Parathyroid adenoma (tissue), 2 donors: ENCODE results near the gene TENM3.

ENCODE experiments used
- H2AFZ ChIP-seq: fragments of 300-600 bp; sonication (generic); one replicate; pipeline ENCODE4 v1.7.0; 2017; ENCODE audit warnings: antibody characterized with exemption, mild to moderate bottlenecking
- H3K27ac ChIP-seq: fragments of 300-600 bp; sonication (generic); one replicate; pipeline ENCODE4 v1.7.0; 2017
- H3K27me3 ChIP-seq: fragments of 300-600 bp; sonication (generic); one replicate; pipeline ENCODE4 v1.7.0; 2017; ENCODE audit warnings: low read length; ENCODE audit not compliant: control insufficient read depth, insufficient read depth
- H3K36me3 ChIP-seq: fragments of 300-600 bp; sonication (generic); one replicate; pipeline ENCODE4 v1.7.0; 2017; ENCODE audit warnings: low read length; ENCODE audit not compliant: control insufficient read depth, insufficient read depth
- H3K4me1 ChIP-seq: fragments of 300-600 bp; sonication (generic); one replicate; pipeline ENCODE4 v1.7.0; 2017; ENCODE audit warnings: control low read depth
- H3K4me2 ChIP-seq: fragments of 300-600 bp; sonication (generic); one replicate; pipeline ENCODE4 v1.7.0; 2017; ENCODE audit warnings: low read length
- H3K4me3 ChIP-seq: fragments of 300-600 bp; sonication (generic); one replicate; pipeline ENCODE4 v1.7.0; 2017; ENCODE audit warnings: low read depth, low read length
- H3K79me2 ChIP-seq: fragments of 300-600 bp; sonication (generic); one replicate; pipeline ENCODE4 v1.7.0; 2017; ENCODE audit warnings: control low read depth
- H3K9ac ChIP-seq: fragments of 300-600 bp; sonication (generic); one replicate; pipeline ENCODE4 v1.7.0; 2017; ENCODE audit warnings: mild to moderate bottlenecking
- H3K9me3 ChIP-seq: fragments of 300-600 bp; sonication (generic); one replicate; pipeline ENCODE4 v1.7.0; 2017; ENCODE audit warnings: low read length; ENCODE audit not compliant: control insufficient read depth
- CTCF ChIP-seq: fragments of 300-600 bp; sonication (generic); IDR thresholded peaks from one replicate; pipeline ENCODE4 v1.7.0; 2017; ENCODE audit warnings: antibody characterized with exemption, mild to moderate bottlenecking
- donor health status: primary hyperparathyroidism.

The TENM3 gene

GRCh38 chr4:182694551-182694950, 451.3 kb downstream of the TENM3 start:
- Histone ChIP-seq H3K9me3 (no peaks in the 10 kb centered on the region), H3K27ac (no peak overlapping the region), H2AFZ (no peak overlapping the region), H3K36me3 (no peaks in the 10 kb centered on the region), H3K79me2 (no peaks in the 10 kb centered on the region), H3K4me1 (no peaks in the 10 kb centered on the region), H3K9ac (no peak overlapping the region), H3K4me2 (no peak overlapping the region), H3K4me3 (no peak overlapping the region), H3K27me3 (no peaks in the 10 kb centered on the region)
- no peak for TF ChIP-seq CTCF

GRCh38 chr4:182695009-182695408, 451.8 kb downstream of the TENM3 start:
- no peaks in the 10 kb centered on the region for H3K9me3 ChIP-seq
- H3K4me3 ChIP-seq: no peak overlapping the region
- no peak for TF ChIP-seq CTCF
- H3K4me2 ChIP-seq: no peak overlapping the region
- no peak overlapping the region for H2AFZ ChIP-seq
- H3K9ac ChIP-seq: no peak overlapping the region
- H3K27me3 ChIP-seq: no peaks in the 10 kb centered on the region
- no peak overlapping the region for H3K27ac ChIP-seq
- H3K4me1 ChIP-seq: no peaks in the 10 kb centered on the region
- H3K79me2 ChIP-seq: no peaks in the 10 kb centered on the region
- no peaks in the 10 kb centered on the region for H3K36me3 ChIP-seq

- Histone ChIP-seq H3K4me1 (no peaks in the 10 kb centered on the region), H2AFZ (no peak overlapping the region), H3K9me3 (no peaks in the 10 kb centered on the region), H3K36me3 (no peaks in the 10 kb centered on the region), H3K9ac (no peak overlapping the region), H3K27ac (no peak overlapping the region), H3K4me3 (no peak overlapping the region), H3K4me2 (no peak overlapping the region), H3K79me2 (no peaks in the 10 kb centered on the region), H3K27me3 (no peaks in the 10 kb centered on the region)
- no peak for TF ChIP-seq CTCF
Measured at GRCh38 chr4:182695842-182696241, 452.6 kb downstream of the TENM3 start.

GRCh38 chr4:182697094-182697493, 453.9 kb downstream of the TENM3 start:
- no peak overlapping the region for H2AFZ ChIP-seq
- H3K79me2 ChIP-seq: no peaks in the 10 kb centered on the region
- no peaks in the 10 kb centered on the region for H3K9me3 ChIP-seq
- no peak overlapping the region for H3K4me3 ChIP-seq
- no peaks in the 10 kb centered on the region for H3K27me3 ChIP-seq
- H3K9ac ChIP-seq: no peak overlapping the region
- TF ChIP-seq CTCF: no peak
- no peak overlapping the region for H3K4me2 ChIP-seq
- H3K36me3 ChIP-seq: no peaks in the 10 kb centered on the region
- no peak overlapping the region for H3K27ac ChIP-seq
- no peaks in the 10 kb centered on the region for H3K4me1 ChIP-seq

- H3K4me1 ChIP-seq: no peaks in the 10 kb centered on the region
- TF ChIP-seq CTCF: no peak
- no peaks in the 10 kb centered on the region for H3K79me2 ChIP-seq
Measured at GRCh38 chr4:182698212-182698611, 455.0 kb downstream of the TENM3 start.

More at GRCh38 chr4:182698212-182698611, 455.0 kb downstream of the TENM3 start:
- no peak overlapping the region for H2AFZ ChIP-seq
- H3K36me3 ChIP-seq: no peaks in the 10 kb centered on the region
- H3K9me3 ChIP-seq: no peaks in the 10 kb centered on the region
- no peak overlapping the region for H3K4me2 ChIP-seq
- no peak overlapping the region for H3K27ac ChIP-seq
- no peak overlapping the region for H3K9ac ChIP-seq
- H3K4me3 ChIP-seq: no peak overlapping the region
- H3K27me3 ChIP-seq: no peaks in the 10 kb centered on the region
